ENCODE measurements around the gene ATP2C2.
"Not testable (repeated sequence)": the region's sequence is repeated elsewhere in the genome, so short reads cannot be mapped to it uniquely, and the experiment has no call there.

Gene ATP2C2

GRCh38 chr16:84413244-84414004 lies 45.1 kb downstream of the ATP2C2 start:
- FAIRE-seq (no peak), DNase-seq (ENCODE audit: insufficient read length, low spot score) (no peak)
- TF ChIP-seq POU2F2 (IDR thresholded peaks at IDR 0.05; ENCODE audit: low read depth, low read length) (no peak), PAX5 (IDR thresholded peaks at IDR 0.05; ENCODE audit: insufficient read depth, low read length, severe bottlenecking) (no peak), POLR2AphosphoS5 (IDR thresholded peaks at IDR 0.05; ENCODE audit: low read depth, low read length) (no peak), POLR2A (IDR thresholded peaks at IDR 0.05; ENCODE audit: low read depth, low read length) (no peak), SPI1 (IDR thresholded peaks at IDR 0.05; ENCODE audit: low read depth, low read length) (no peak), TAF1 (IDR thresholded peaks at IDR 0.05; ENCODE audit: low read depth, low read length) (no peak)

- FAIRE-seq (no peak), DNase-seq (ENCODE audit: insufficient read length, low spot score) (no peak)
- no peak for TF ChIP-seq TAF1 (IDR thresholded peaks at IDR 0.05; ENCODE audit: low read depth, low read length)
- no peak for TF ChIP-seq POLR2A (IDR thresholded peaks at IDR 0.05; ENCODE audit: low read depth, low read length)
- TF ChIP-seq PAX5 (IDR thresholded peaks at IDR 0.05; ENCODE audit: insufficient read depth, low read length, severe bottlenecking): no peak
- TF ChIP-seq POU2F2 (IDR thresholded peaks at IDR 0.05; ENCODE audit: low read depth, low read length): no peak
- no peak for TF ChIP-seq SPI1 (IDR thresholded peaks at IDR 0.05; ENCODE audit: low read depth, low read length)
- TF ChIP-seq POLR2AphosphoS5 (IDR thresholded peaks at IDR 0.05; ENCODE audit: low read depth, low read length): no peak
Measured at GRCh38 chr16:84414789-84415326, 46.5 kb downstream of the ATP2C2 start.

GRCh38 chr16:84416407-84417321 lies 48.3 kb downstream of the ATP2C2 start:
- no peak for FAIRE-seq
- TF ChIP-seq POU2F2 (IDR thresholded peaks at IDR 0.05; ENCODE audit: low read depth, low read length): no peak
- no peak for DNase-seq (ENCODE audit: insufficient read length, low spot score)

- no peak for DNase-seq (ENCODE audit: insufficient read length, low spot score)
- FAIRE-seq: no peak
- TF ChIP-seq PAX5 (IDR thresholded peaks at IDR 0.05; ENCODE audit: insufficient read depth, low read length, severe bottlenecking) (no peak), POU2F2 (IDR thresholded peaks at IDR 0.05; ENCODE audit: low read depth, low read length) (no peak), TAF1 (IDR thresholded peaks at IDR 0.05; ENCODE audit: low read depth, low read length) (no peak), SPI1 (IDR thresholded peaks at IDR 0.05; ENCODE audit: low read depth, low read length) (no peak), POLR2A (IDR thresholded peaks at IDR 0.05; ENCODE audit: low read depth, low read length) (no peak), POLR2AphosphoS5 (IDR thresholded peaks at IDR 0.05; ENCODE audit: low read depth, low read length) (no peak)
Measured at GRCh38 chr16:84418056-84418849, 49.9 kb downstream of the ATP2C2 start.

GRCh38 chr16:84419730-84420129 lies 51.4 kb downstream of the ATP2C2 start:
- DNase-seq (ENCODE audit: insufficient read length, low spot score) (no peak), FAIRE-seq (no peak)
- no peak for TF ChIP-seq TAF1 (IDR thresholded peaks at IDR 0.05; ENCODE audit: low read depth, low read length)
- TF ChIP-seq POU2F2 (IDR thresholded peaks at IDR 0.05; ENCODE audit: low read depth, low read length): no peak
- TF ChIP-seq POLR2A (IDR thresholded peaks at IDR 0.05; ENCODE audit: low read depth, low read length): no peak
- TF ChIP-seq SPI1 (IDR thresholded peaks at IDR 0.05; ENCODE audit: low read depth, low read length): no peak
- TF ChIP-seq POLR2AphosphoS5 (IDR thresholded peaks at IDR 0.05; ENCODE audit: low read depth, low read length): no peak
- no peak for TF ChIP-seq PAX5 (IDR thresholded peaks at IDR 0.05; ENCODE audit: insufficient read depth, low read length, severe bottlenecking)

- not testable (repeated sequence) for FAIRE-seq; DNase-seq (ENCODE audit: insufficient read length, low spot score)
Measured at GRCh38 chr16:84420556-84420955, 52.2 kb downstream of the ATP2C2 start.

- no peak for DNase-seq (ENCODE audit: insufficient read length, low spot score)
- FAIRE-seq: no peak
- TF ChIP-seq POU2F2 (IDR thresholded peaks at IDR 0.05; ENCODE audit: low read depth, low read length) (no peak), POLR2A (IDR thresholded peaks at IDR 0.05; ENCODE audit: low read depth, low read length) (no peak), TAF1 (IDR thresholded peaks at IDR 0.05; ENCODE audit: low read depth, low read length) (no peak), POLR2AphosphoS5 (IDR thresholded peaks at IDR 0.05; ENCODE audit: low read depth, low read length) (no peak), SPI1 (IDR thresholded peaks at IDR 0.05; ENCODE audit: low read depth, low read length) (no peak), PAX5 (IDR thresholded peaks at IDR 0.05; ENCODE audit: insufficient read depth, low read length, severe bottlenecking) (no peak)
Measured at GRCh38 chr16:84421081-84421937, 53.0 kb downstream of the ATP2C2 start.

GRCh38 chr16:84421938-84422220 lies 53.5 kb downstream of the ATP2C2 start:
- TF ChIP-seq POU2F2 (IDR thresholded peaks at IDR 0.05; ENCODE audit: low read depth, low read length) (no peak), POLR2A (IDR thresholded peaks at IDR 0.05; ENCODE audit: low read depth, low read length) (no peak), TAF1 (IDR thresholded peaks at IDR 0.05; ENCODE audit: low read depth, low read length) (no peak), PAX5 (IDR thresholded peaks at IDR 0.05; ENCODE audit: insufficient read depth, low read length, severe bottlenecking) (no peak), SPI1 (IDR thresholded peaks at IDR 0.05; ENCODE audit: low read depth, low read length) (no peak), POLR2AphosphoS5 (IDR thresholded peaks at IDR 0.05; ENCODE audit: low read depth, low read length) (no peak)
- no peak for FAIRE-seq

More at GRCh38 chr16:84421938-84422220, 53.5 kb downstream of the ATP2C2 start:
- no peak for DNase-seq (ENCODE audit: insufficient read length, low spot score)
